Measurements from ENCODE around the gene ZNF562.

DNA sequence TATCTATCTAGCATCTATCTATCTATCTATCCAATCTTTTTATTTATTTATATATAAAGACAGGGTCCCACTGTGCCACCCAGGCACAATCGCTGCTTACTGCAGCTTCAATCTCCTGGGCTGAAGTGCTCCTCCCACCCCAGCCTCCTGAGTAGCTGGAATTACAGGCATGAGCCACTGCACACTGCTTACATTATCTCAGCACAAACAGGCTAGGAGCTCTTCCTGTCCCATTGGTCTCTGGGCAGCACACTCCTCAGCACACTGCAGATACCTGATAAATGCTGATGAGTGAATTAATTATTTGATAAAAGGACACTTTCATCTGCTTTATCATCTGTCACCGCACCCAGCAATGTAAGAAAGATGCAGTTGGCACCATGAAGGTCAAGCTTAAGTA lies 16.1 kb downstream of the ZNF562 start:
- no peak for TF ChIP-seq EZH2 (IDR thresholded peaks at IDR 0.05)
- TF ChIP-seq POLR2AphosphoS5 (IDR thresholded peaks at IDR 0.05; ENCODE audit: borderline replicate concordance, low read depth, low read length), result no peak
- no peak for TF ChIP-seq FOXP2 (optimal IDR thresholded peaks at IDR 0.05; ENCODE audit: control extremely low read depth, extremely low read length, insufficient read depth)
